GM21528 (cell line): ENCODE measurements around the gene SCGB1D1.
"Not testable (repeated sequence)": the region's sequence is repeated elsewhere in the genome, so short reads cannot be mapped to it uniquely, and the experiment has no call there.

ENCODE experiments used
- ATAC-seq: cut with Tn5 transposase; IDR thresholded peaks from one replicate; pipeline ENCODE4 v1.9.1; 2021; ENCODE audit warnings: mild to moderate bottlenecking, moderate library complexity; ENCODE audit not compliant: unreplicated experiment, low FRiP score

SCGB1D1 gene

GRCh38 chr11:62157603-62158002, 32.4 kb upstream of the SCGB1D1 start:
- no peak for ATAC-seq

- no peak for ATAC-seq
Measured at GRCh38 chr11:62166371-62166770, 23.6 kb upstream of the SCGB1D1 start.

GRCh38 chr11:62169448-62169847, 20.6 kb upstream of the SCGB1D1 start:
- no peak for ATAC-seq

- no peak for ATAC-seq
Measured at GRCh38 chr11:62169935-62170334, 20.1 kb upstream of the SCGB1D1 start.

GRCh38 chr11:62171261-62171723, 18.7 kb upstream of the SCGB1D1 start:
- no peak for ATAC-seq

GRCh38 chr11:62172294-62172693, 17.7 kb upstream of the SCGB1D1 start:
- no peak for ATAC-seq

GRCh38 chr11:62176766-62177165, 13.2 kb upstream of the SCGB1D1 start:
- no peak for ATAC-seq

- ATAC-seq = no peak
Measured at GRCh38 chr11:62179995-62180394, 10.0 kb upstream of the SCGB1D1 start.

- ATAC-seq = no peak
Measured at GRCh38 chr11:62181097-62181496, 8.9 kb upstream of the SCGB1D1 start.

GRCh38 chr11:62182147-62182891, 7.7 kb upstream of the SCGB1D1 start:
- no peak for ATAC-seq

- no peak for ATAC-seq
Measured at GRCh38 chr11:62186195-62186594, 3.8 kb upstream of the SCGB1D1 start.

- no peak for ATAC-seq
Measured at GRCh38 chr11:62193952-62194351, 3.9 kb downstream of the SCGB1D1 start.

GRCh38 chr11:62195010-62195409, 5.0 kb downstream of the SCGB1D1 start:
- not testable (repeated sequence) for ATAC-seq

- no peak for ATAC-seq
Measured at GRCh38 chr11:62195945-62196344, 5.9 kb downstream of the SCGB1D1 start.

- ATAC-seq = not testable (repeated sequence)
Measured at GRCh38 chr11:62197400-62197799, 7.4 kb downstream of the SCGB1D1 start.

- no peak for ATAC-seq
Measured at GRCh38 chr11:62201376-62201775, 11.4 kb downstream of the SCGB1D1 start.

- ATAC-seq = no peak
Measured at GRCh38 chr11:62202910-62203309, 12.9 kb downstream of the SCGB1D1 start.

- no peak for ATAC-seq
Measured at GRCh38 chr11:62204430-62204829, 14.4 kb downstream of the SCGB1D1 start.

GRCh38 chr11:62205441-62205840, 15.4 kb downstream of the SCGB1D1 start:
- ATAC-seq = no peak

GRCh38 chr11:62206276-62207066, 16.5 kb downstream of the SCGB1D1 start:
- ATAC-seq = not testable (repeated sequence)

GRCh38 chr11:62208785-62209144, 18.7 kb downstream of the SCGB1D1 start:
- ATAC-seq = no peak
